GM12878 (cell line): ENCODE measurements around the gene UBE2J2.

Source experiments
- CBFB ChIP-seq: IDR thresholded peaks from 2 replicates; pipeline ENCODE4 v1.6.1; 2016; ENCODE audit warnings: antibody characterized with exemption, low read depth
- CBX5 ChIP-seq: sonication (generic); IDR thresholded peaks from 2 replicates; pipeline ENCODE4 v1.6.1; 2016; ENCODE audit warnings: low read depth, moderate library complexity, mild to moderate bottlenecking, inconsistent platforms
- EGR1 ChIP-seq, 2 experiments: IDR thresholded peaks; 1 replicate in 1 of 2; 2 replicates in 1 of 2; pipeline ENCODE4 v1.6.1; 2011 to 2012; ENCODE audit warnings: low read depth in 2 of 2, low read length in 2 of 2, borderline replicate concordance in 1 of 2, mild to moderate bottlenecking in 1 of 2, moderate library complexity in 1 of 2
- ESRRA ChIP-seq: IDR thresholded peaks from 2 replicates; pipeline ENCODE4 v1.6.1; 2012; ENCODE audit warnings: mild to moderate bottlenecking, low read length, improper control_type of control experiment
- POLR2A ChIP-seq: IDR thresholded peaks from 2 replicates; pipeline ENCODE4 v1.6.1; 2011; ENCODE audit warnings: low read depth, mild to moderate bottlenecking, low read length
- POLR2AphosphoS5 ChIP-seq: IDR thresholded peaks from 2 replicates; pipeline ENCODE4 v1.6.1; 2011; ENCODE audit warnings: mild to moderate bottlenecking, low read length, inconsistent platforms
- RCOR1 ChIP-seq: conservative IDR thresholded peaks from 2 replicates; pipeline ENCODE4 v1.6.1; 2012; ENCODE audit warnings: low read depth, low read length, improper control_type of control experiment
- RFX5 ChIP-seq: IDR thresholded peaks from 2 replicates; pipeline ENCODE4 v1.6.1; 2011; ENCODE audit warnings: low read depth, low read length, improper control_type of control experiment
- SP1 ChIP-seq: IDR thresholded peaks from one replicate; pipeline ENCODE4 v1.6.1; 2011; ENCODE audit warnings: low read depth, low read length
- ZNF207 ChIP-seq: fragments of 450-650 bp; IDR thresholded peaks from 2 replicates; pipeline ENCODE4 v1.6.1; 2014; ENCODE audit warnings: antibody characterized with exemption, mild to moderate bottlenecking, borderline replicate concordance
- TF ChIP-seq, protein P1 (sequence below): IDR thresholded peaks from 2 replicates; pipeline ENCODE4 v1.6.1; 2011; ENCODE audit warnings: low read depth, low read length, improper control_type of control experiment, borderline replicate concordance
- TF ChIP-seq, protein P2 (sequence below): fragments of 450-650 bp; IDR thresholded peaks from 2 replicates; pipeline ENCODE4 v1.6.1; 2016; ENCODE audit warnings: mild to moderate bottlenecking, moderate library complexity, borderline replicate concordance
- TF ChIP-seq, protein P3 (sequence below): fragments of 450-650 bp; IDR thresholded peaks from 2 replicates; pipeline ENCODE4 v1.6.1; 2017; ENCODE audit warnings: low read depth, mild to moderate bottlenecking, moderate library complexity
- TF ChIP-seq, protein P4 (sequence below), 3 experiments: IDR thresholded peaks in 2 of 3; conservative IDR thresholded peaks in 1 of 3; 2 replicates each; pipeline ENCODE4 v1.5.1; 2011; ENCODE audit warnings: low read depth in 3 of 3, low read length in 3 of 3, mild to moderate bottlenecking in 3 of 3, control low read depth in 2 of 3, moderate library complexity in 2 of 3, inconsistent platforms in 1 of 3, mixed read lengths in 1 of 3; ENCODE audit not compliant: control insufficient read depth in 2 of 3, insufficient read depth in 1 of 3; ENCODE audit errors: extremely low read depth in 1 of 3

DNA sequence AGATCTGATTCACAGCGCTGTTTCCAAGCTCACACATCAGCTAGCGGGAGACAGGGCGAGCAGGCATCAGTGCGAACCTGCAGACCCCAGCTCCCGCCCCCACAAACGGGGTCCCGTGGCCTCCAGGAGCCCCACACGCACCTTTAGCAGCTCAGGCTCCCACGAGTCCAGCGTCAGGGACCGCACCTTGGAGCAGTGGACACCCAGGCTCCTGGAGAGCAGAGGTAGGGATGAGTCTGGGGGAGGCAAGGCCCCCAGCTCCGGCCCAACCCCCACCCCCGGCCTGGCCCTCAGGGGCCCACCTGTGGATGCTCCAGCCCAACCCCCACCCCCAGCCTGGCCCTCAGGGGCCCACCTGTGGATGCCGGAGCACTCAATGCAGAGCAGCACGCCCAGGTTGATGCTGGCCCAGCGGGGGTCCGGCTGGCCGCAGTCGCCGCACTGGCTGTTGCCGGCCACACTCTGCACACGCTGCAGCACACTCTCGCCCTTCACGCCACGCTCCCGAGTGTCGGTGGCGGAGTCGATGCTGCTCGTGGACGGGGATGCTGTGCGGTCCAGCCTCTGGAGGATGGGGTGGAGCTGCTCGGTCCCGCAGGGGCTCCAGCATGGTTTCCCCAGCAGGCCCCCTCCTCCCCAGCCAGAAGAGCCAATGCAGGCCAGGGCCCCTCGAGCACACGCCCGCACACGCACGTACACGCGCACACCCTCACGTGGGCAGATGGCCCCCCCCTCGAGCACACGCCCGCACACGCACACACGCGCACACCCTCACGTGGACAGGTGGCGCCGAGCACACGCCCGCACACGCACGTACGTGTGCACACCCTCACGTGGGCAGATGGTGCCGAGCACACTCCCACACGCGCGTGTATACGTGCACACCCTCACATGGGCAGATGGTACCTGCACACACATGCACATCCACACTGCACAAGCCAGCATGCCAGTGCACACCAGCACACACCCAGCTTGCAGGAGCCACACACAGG lies 22.7 kb upstream of the UBE2J2 start:
- TF ChIP-seq, protein P1, sequence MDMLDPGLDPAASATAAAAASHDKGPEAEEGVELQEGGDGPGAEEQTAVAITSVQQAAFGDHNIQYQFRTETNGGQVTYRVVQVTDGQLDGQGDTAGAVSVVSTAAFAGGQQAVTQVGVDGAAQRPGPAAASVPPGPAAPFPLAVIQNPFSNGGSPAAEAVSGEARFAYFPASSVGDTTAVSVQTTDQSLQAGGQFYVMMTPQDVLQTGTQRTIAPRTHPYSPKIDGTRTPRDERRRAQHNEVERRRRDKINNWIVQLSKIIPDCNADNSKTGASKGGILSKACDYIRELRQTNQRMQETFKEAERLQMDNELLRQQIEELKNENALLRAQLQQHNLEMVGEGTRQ, result no peak
- TF ChIP-seq POLR2A (no peak), SP1 (no peak), EGR1 (IDR thresholded peaks at IDR 0.05; ENCODE audit: borderline replicate concordance in 1 of 2, low read depth in 2 of 2, low read length in 2 of 2) (no peak), CBFB (no peak), ESRRA (no peak), RFX5 (no peak), CBX5 (no peak), ZNF207 (no peak), RCOR1 (no peak), POLR2AphosphoS5 (no peak)
- TF ChIP-seq, protein P2, sequence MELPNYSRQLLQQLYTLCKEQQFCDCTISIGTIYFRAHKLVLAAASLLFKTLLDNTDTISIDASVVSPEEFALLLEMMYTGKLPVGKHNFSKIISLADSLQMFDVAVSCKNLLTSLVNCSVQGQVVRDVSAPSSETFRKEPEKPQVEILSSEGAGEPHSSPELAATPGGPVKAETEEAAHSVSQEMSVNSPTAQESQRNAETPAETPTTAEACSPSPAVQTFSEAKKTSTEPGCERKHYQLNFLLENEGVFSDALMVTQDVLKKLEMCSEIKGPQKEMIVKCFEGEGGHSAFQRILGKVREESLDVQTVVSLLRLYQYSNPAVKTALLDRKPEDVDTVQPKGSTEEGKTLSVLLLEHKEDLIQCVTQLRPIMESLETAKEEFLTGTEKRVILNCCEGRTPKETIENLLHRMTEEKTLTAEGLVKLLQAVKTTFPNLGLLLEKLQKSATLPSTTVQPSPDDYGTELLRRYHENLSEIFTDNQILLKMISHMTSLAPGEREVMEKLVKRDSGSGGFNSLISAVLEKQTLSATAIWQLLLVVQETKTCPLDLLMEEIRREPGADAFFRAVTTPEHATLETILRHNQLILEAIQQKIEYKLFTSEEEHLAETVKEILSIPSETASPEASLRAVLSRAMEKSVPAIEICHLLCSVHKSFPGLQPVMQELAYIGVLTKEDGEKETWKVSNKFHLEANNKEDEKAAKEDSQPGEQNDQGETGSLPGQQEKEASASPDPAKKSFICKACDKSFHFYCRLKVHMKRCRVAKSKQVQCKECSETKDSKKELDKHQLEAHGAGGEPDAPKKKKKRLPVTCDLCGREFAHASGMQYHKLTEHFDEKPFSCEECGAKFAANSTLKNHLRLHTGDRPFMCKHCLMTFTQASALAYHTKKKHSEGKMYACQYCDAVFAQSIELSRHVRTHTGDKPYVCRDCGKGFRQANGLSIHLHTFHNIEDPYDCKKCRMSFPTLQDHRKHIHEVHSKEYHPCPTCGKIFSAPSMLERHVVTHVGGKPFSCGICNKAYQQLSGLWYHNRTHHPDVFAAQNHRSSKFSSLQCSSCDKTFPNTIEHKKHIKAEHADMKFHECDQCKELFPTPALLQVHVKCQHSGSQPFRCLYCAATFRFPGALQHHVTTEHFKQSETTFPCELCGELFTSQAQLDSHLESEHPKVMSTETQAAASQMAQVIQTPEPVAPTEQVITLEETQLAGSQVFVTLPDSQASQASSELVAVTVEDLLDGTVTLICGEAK, result no peak
- TF ChIP-seq, protein P3, sequence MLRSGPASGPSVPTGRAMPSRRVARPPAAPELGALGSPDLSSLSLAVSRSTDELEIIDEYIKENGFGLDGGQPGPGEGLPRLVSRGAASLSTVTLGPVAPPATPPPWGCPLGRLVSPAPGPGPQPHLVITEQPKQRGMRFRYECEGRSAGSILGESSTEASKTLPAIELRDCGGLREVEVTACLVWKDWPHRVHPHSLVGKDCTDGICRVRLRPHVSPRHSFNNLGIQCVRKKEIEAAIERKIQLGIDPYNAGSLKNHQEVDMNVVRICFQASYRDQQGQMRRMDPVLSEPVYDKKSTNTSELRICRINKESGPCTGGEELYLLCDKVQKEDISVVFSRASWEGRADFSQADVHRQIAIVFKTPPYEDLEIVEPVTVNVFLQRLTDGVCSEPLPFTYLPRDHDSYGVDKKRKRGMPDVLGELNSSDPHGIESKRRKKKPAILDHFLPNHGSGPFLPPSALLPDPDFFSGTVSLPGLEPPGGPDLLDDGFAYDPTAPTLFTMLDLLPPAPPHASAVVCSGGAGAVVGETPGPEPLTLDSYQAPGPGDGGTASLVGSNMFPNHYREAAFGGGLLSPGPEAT, result no peak
- TF ChIP-seq, protein P4, sequence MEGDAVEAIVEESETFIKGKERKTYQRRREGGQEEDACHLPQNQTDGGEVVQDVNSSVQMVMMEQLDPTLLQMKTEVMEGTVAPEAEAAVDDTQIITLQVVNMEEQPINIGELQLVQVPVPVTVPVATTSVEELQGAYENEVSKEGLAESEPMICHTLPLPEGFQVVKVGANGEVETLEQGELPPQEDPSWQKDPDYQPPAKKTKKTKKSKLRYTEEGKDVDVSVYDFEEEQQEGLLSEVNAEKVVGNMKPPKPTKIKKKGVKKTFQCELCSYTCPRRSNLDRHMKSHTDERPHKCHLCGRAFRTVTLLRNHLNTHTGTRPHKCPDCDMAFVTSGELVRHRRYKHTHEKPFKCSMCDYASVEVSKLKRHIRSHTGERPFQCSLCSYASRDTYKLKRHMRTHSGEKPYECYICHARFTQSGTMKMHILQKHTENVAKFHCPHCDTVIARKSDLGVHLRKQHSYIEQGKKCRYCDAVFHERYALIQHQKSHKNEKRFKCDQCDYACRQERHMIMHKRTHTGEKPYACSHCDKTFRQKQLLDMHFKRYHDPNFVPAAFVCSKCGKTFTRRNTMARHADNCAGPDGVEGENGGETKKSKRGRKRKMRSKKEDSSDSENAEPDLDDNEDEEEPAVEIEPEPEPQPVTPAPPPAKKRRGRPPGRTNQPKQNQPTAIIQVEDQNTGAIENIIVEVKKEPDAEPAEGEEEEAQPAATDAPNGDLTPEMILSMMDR (IDR thresholded peaks at IDR 0.05 in 2 of 3, conservative IDR thresholded peaks at IDR 0.05 in 1 of 3; ENCODE audit: control insufficient read depth in 2 of 3, extremely low read depth in 1 of 3, insufficient read depth in 1 of 3, low read depth in 3 of 3, low read length in 3 of 3), result no peak
